GM12878 (cell line): ENCODE data around the gene STRN4.

Experiments used
- ATF2 ChIP-seq: IDR thresholded peaks from 2 replicates; pipeline ENCODE4 v1.6.1; 2012; ENCODE audit warnings: low read length, inconsistent platforms
- CEBPB ChIP-seq, 2 experiments: fragments of 150-350 bp in 1 of 2; IDR thresholded peaks; 2 replicates each; pipeline ENCODE4 v1.6.1; 2012 to 2014; ENCODE audit warnings: low read depth in 2 of 2, low read length in 2 of 2, borderline replicate concordance in 1 of 2, inconsistent platforms in 1 of 2
- CTCF ChIP-seq, 3 experiments: IDR thresholded peaks in 2 of 3; conservative IDR thresholded peaks in 1 of 3; 2 replicates each; pipeline ENCODE4 v1.5.1; 2011; ENCODE audit warnings: low read depth in 3 of 3, low read length in 3 of 3, mild to moderate bottlenecking in 3 of 3, control low read depth in 2 of 3, moderate library complexity in 2 of 3, inconsistent platforms in 1 of 3, mixed read lengths in 1 of 3; ENCODE audit not compliant: control insufficient read depth in 2 of 3, insufficient read depth in 1 of 3; ENCODE audit errors: extremely low read depth in 1 of 3
- EP300 ChIP-seq, 2 experiments: fragments of 150-350 bp in 1 of 2; IDR thresholded peaks; 2 replicates each; pipeline ENCODE4 v1.6.1; 2011 to 2012; ENCODE audit warnings: low read depth in 2 of 2, low read length in 2 of 2, borderline replicate concordance in 1 of 2, improper control_type of control experiment in 1 of 2, inconsistent platforms in 1 of 2; ENCODE audit not compliant: control insufficient read depth in 1 of 2
- FOS ChIP-seq: IDR thresholded peaks from 3 replicates; pipeline ENCODE4 v1.6.1; 2011; ENCODE audit warnings: borderline replicate concordance; ENCODE audit not compliant: insufficient read length; ENCODE audit errors: extremely low read depth
- MXI1 ChIP-seq: fragments of 150-350 bp; IDR thresholded peaks from 2 replicates; pipeline ENCODE4 v1.6.1; 2011; ENCODE audit warnings: low read depth, mild to moderate bottlenecking, inconsistent platforms, low read length, improper control_type of control experiment
- POLR2A ChIP-seq: IDR thresholded peaks from 2 replicates; pipeline ENCODE4 v1.6.1; 2011; ENCODE audit warnings: low read depth, mild to moderate bottlenecking, low read length
- RCOR1 ChIP-seq: conservative IDR thresholded peaks from 2 replicates; pipeline ENCODE4 v1.6.1; 2012; ENCODE audit warnings: low read depth, low read length, improper control_type of control experiment
- SUZ12 ChIP-seq: fragments of 200-600 bp; sonication (generic); IDR thresholded peaks from one replicate; pipeline ENCODE4 v1.6.1; 2018; ENCODE audit warnings: antibody characterized with exemption, mild to moderate bottlenecking; ENCODE audit not compliant: unreplicated experiment
- ZBTB33 ChIP-seq: fragments of 450-650 bp; IDR thresholded peaks from 2 replicates; pipeline ENCODE4 v1.6.1; 2017; ENCODE audit warnings: mild to moderate bottlenecking
- ZNF384 ChIP-seq: IDR thresholded peaks from 2 replicates; pipeline ENCODE4 v1.6.1; 2012; ENCODE audit warnings: low read depth, mild to moderate bottlenecking, low read length, improper control_type of control experiment, borderline replicate concordance

- TF ChIP-seq POLR2A = no peak
- no peak for TF ChIP-seq CTCF (IDR thresholded peaks at IDR 0.05 in 2 of 3, conservative IDR thresholded peaks at IDR 0.05 in 1 of 3; ENCODE audit: control insufficient read depth in 2 of 3, extremely low read depth in 1 of 3, insufficient read depth in 1 of 3, low read depth in 3 of 3, low read length in 3 of 3)
- TF ChIP-seq MXI1 = no peak
- TF ChIP-seq EP300 (IDR thresholded peaks at IDR 0.05; ENCODE audit: borderline replicate concordance in 1 of 2, control insufficient read depth in 1 of 2, low read depth in 2 of 2, low read length in 2 of 2) = no peak
- no peak for TF ChIP-seq RCOR1
- no peak for TF ChIP-seq SUZ12
- no peak for TF ChIP-seq CEBPB (IDR thresholded peaks at IDR 0.05; ENCODE audit: borderline replicate concordance in 1 of 2, low read depth in 2 of 2, low read length in 2 of 2)
- TF ChIP-seq ZBTB33 = no peak
- TF ChIP-seq ZNF384 = no peak
- TF ChIP-seq FOS = no peak
- TF ChIP-seq ATF2 = no peak
Measured at GRCh38 chr19:46696866-46697203, 49.4 kb downstream of the STRN4 start.
